Measurements from ENCODE around the gene ATP2B3. TPM values are rescaled to one million over a fixed set of nuclear protein-coding genes. Genes with fewer than 3 reads are reported as not detected.
A peak's percentile ranks its signal among the peaks of the same experiment; 100 is the strongest.

Gene ATP2B3
- total RNA-seq, 1 experiment from 2014 or later = 0.21 TPM

GRCh38 chrX:153494061-153494460, 23.4 kb upstream of the ATP2B3 start:
- ChIA-PET POLR2A (no interaction called here), CTCF (interaction anchor here (1.1 kb wide), 1 partner anchor 23 kb away, joined by 4 read pairs; no protein-coding TSS in a partner anchor)
- no peak for TF ChIP-seq SIN3A (IDR thresholded peaks at IDR 0.05; ENCODE audit: borderline replicate concordance, insufficient read depth, low read depth, low read length)
- TF ChIP-seq REST (IDR thresholded peaks at IDR 0.05; ENCODE audit: insufficient read depth in 1 of 2, low read depth in 2 of 2, low read length in 1 of 2) = no peak
- no peak for TF ChIP-seq POLR2AphosphoS5 (IDR thresholded peaks at IDR 0.05; ENCODE audit: low read depth, low read length)
- TF ChIP-seq CTCF (IDR thresholded peaks at IDR 0.05) = no peak
- TF ChIP-seq TCF7L2 (IDR thresholded peaks at IDR 0.05; ENCODE audit: low read depth, low read length) = no peak
- DNase-seq (ENCODE audit: low read depth, low spot score) = no peak
- no TSS peak for BruUV-seq (replicated peaks)
- Histone ChIP-seq H3K27ac (ENCODE audit: low read length) (no peak overlapping the region), H3K4me1 (ENCODE audit: control insufficient read depth, insufficient read depth, low read length) (peaks cover 19% of the 10 kb centered on the region), H3K27me3 (ENCODE audit: control insufficient read depth, insufficient read depth, low read length) (no peaks in the 10 kb centered on the region), H3K9me3 (ENCODE audit: control insufficient read depth, insufficient read depth, low read depth, low read length) (no peaks in the 10 kb centered on the region), H3K4me3 (ENCODE audit: low read depth in 2 of 2, low read length in 2 of 2) (no peak overlapping the region), H3K36me3 (ENCODE audit: control insufficient read depth, insufficient read depth, low read length) (no peaks in the 10 kb centered on the region)
- in situ Hi-C loops (cut with HindIII; ENCODE audit: low pct_unique_long_range_greater_than_20kb, low sequenced_read_pairs) = no loop called here
- intact Hi-C loops (cut with micrococcal nuclease; ENCODE audit: unreplicated experiment) = no loop called here
- ATAC-seq = no peak

GRCh38 chrX:153494541-153495361, 22.7 kb upstream of the ATP2B3 start, which contains the start of gene BGN:
BGN (plus strand) TSS chrX:153494980; CDS start chrX:153504632, 9,652 bp downstream.
- TF ChIP-seq POLR2AphosphoS5 (IDR thresholded peaks at IDR 0.05; ENCODE audit: low read depth, low read length) (no peak), REST (IDR thresholded peaks at IDR 0.05; ENCODE audit: insufficient read depth in 1 of 2, low read depth in 2 of 2, low read length in 1 of 2) (no peak), TCF7L2 (IDR thresholded peaks at IDR 0.05; ENCODE audit: low read depth, low read length) (no peak)
- Histone ChIP-seq H3K36me3 (ENCODE audit: control insufficient read depth, insufficient read depth, low read length) (no peaks in the 10 kb centered on the region), H3K27ac (ENCODE audit: low read length) (no peak within 1 kb of the TSS), H3K9me3 (ENCODE audit: control insufficient read depth, insufficient read depth, low read depth, low read length) (no peaks in the 10 kb centered on the region), H3K4me1 (ENCODE audit: control insufficient read depth, insufficient read depth, low read length) (peaks cover 16% of the 10 kb centered on the region), H3K4me3 (ENCODE audit: low read depth in 2 of 2, low read length in 2 of 2) (peak within 1 kb of the TSS; percentile 22 to 39), H3K27me3 (ENCODE audit: control insufficient read depth, insufficient read depth, low read length) (no peaks in the 10 kb centered on the region)
- DNase-seq (ENCODE audit: low read depth, low spot score) = no peak
- ChIA-PET POLR2A (no interaction called here), CTCF (interaction anchor here (1.1 kb wide), 1 partner anchor 24 kb away, joined by 4 read pairs; no protein-coding TSS in a partner anchor)
- in situ Hi-C loops (cut with HindIII; ENCODE audit: low pct_unique_long_range_greater_than_20kb, low sequenced_read_pairs) (no loop called here), intact Hi-C loops (cut with micrococcal nuclease; ENCODE audit: unreplicated experiment) (no loop called here)
- peak; percentile 38 for ATAC-seq
- BruUV-seq (replicated peaks) = no TSS peak

Data from Panc1 (cell line).